Hepatocyte (in vitro differentiated cells): Measurements from ENCODE around the gene BPIFB2. TPM values are rescaled to one million over a fixed set of nuclear protein-coding genes. Genes with fewer than 3 reads are reported as not detected.

Experiments
- DNase-seq: peaks from one replicate; pipeline ENCODE4 v3.0.0-alpha.2; 2016; ENCODE audit warnings: low spot score
- H2AFZ ChIP-seq: fragments of 200-600 bp; sonication (generic); 2 replicates; pipeline ENCODE4 v1.6.0; 2016; ENCODE audit warnings: antibody characterized with exemption, mild to moderate bottlenecking
- H3K27ac ChIP-seq: fragments of 200-600 bp; sonication (generic); 2 replicates; pipeline ENCODE4 v1.5.1; 2016; ENCODE audit warnings: mild to moderate bottlenecking
- H3K27me3 ChIP-seq: fragments of 200-600 bp; sonication (generic); 2 replicates; pipeline ENCODE4 v1.6.1; 2016
- H3K36me3 ChIP-seq: fragments of 200-600 bp; sonication (generic); replicated peaks from 2 replicates; pipeline ENCODE4 v1.5.1; 2016; ENCODE audit warnings: low read depth; ENCODE audit not compliant: insufficient read depth
- H3K4me1 ChIP-seq: fragments of 200-600 bp; sonication (generic); 2 replicates; pipeline ENCODE4 v1.5.1; 2016; ENCODE audit warnings: mild to moderate bottlenecking, moderate library complexity; ENCODE audit not compliant: insufficient read depth
- H3K4me2 ChIP-seq: fragments of 200-600 bp; sonication (generic); 2 replicates; pipeline ENCODE4 v1.6.0; 2016
- H3K4me3 ChIP-seq: fragments of 200-600 bp; sonication (generic); 2 replicates; pipeline ENCODE4 v1.5.1; 2016; ENCODE audit warnings: mild to moderate bottlenecking
- H3K79me2 ChIP-seq: fragments of 200-600 bp; sonication (generic); 2 replicates; pipeline ENCODE4 v1.6.0; 2017; ENCODE audit warnings: mild to moderate bottlenecking
- H3K9me2 ChIP-seq: fragments of 200-600 bp; sonication (generic); replicated peaks from 2 replicates; pipeline ENCODE4 v1.6.0; 2017; ENCODE audit warnings: mild to moderate bottlenecking; ENCODE audit not compliant: insufficient read depth
- H3K9me3 ChIP-seq: fragments of 200-600 bp; sonication (generic); 2 replicates; pipeline ENCODE4 v1.5.1; 2016; ENCODE audit warnings: low read depth, mild to moderate bottlenecking
- H4K20me1 ChIP-seq: fragments of 200-600 bp; sonication (generic); 2 replicates; pipeline ENCODE4 v1.6.0; 2016; ENCODE audit warnings: mild to moderate bottlenecking; ENCODE audit not compliant: insufficient read depth, poor library complexity, severe bottlenecking
- EZH2 ChIP-seq: fragments of 200-600 bp; sonication (generic); IDR thresholded peaks from 2 replicates; pipeline ENCODE4 v1.6.1; 2016; ENCODE audit warnings: antibody characterized with exemption, mild to moderate bottlenecking, borderline replicate concordance
- EZH2phosphoT487 ChIP-seq: fragments of 200-600 bp; sonication (generic); IDR thresholded peaks from one replicate; pipeline ENCODE4 v1.6.1; 2018; ENCODE audit warnings: antibody characterized with exemption, mild to moderate bottlenecking, low read depth, moderate library complexity; ENCODE audit not compliant: unreplicated experiment, severe bottlenecking
- WGBS: methylation state at CpG from one replicate; pipeline ENCODE4 v1.1.6; 2016; ENCODE audit warnings: low lambda C conversion rate; ENCODE audit errors: missing lambda C conversion rate; 5-methylcytosine and 5-hydroxymethylcytosine counted together
- polyA plus RNA-seq: library from polyadenylated mRNA; unstranded; fragments of >200 nt; fragmentation: Nextera tagmentation; extraction: Ambion mirVana; gene quantifications from 2 replicates; pipeline ENCODE4 v1.2.1, GENCODE V29; 2016
- total RNA-seq: library from RNA; depleted of rRNA; stranded (reverse); fragments of >200 nt; gene quantifications from 2 replicates; pipeline ENCODE4 v1.2.3, GENCODE V29; 2014
- TF ChIP-seq, protein P1 (sequence below): fragments of 200-600 bp; sonication (generic); IDR thresholded peaks from 2 replicates; pipeline ENCODE4 v1.5.1; 2016; ENCODE audit warnings: antibody characterized with exemption, mild to moderate bottlenecking; ENCODE audit not compliant: poor library complexity

The BPIFB2 gene
- total and polyA plus RNA-seq, 2 experiments from 2014 or later, result 0.30 to 0.70 TPM

DNA sequence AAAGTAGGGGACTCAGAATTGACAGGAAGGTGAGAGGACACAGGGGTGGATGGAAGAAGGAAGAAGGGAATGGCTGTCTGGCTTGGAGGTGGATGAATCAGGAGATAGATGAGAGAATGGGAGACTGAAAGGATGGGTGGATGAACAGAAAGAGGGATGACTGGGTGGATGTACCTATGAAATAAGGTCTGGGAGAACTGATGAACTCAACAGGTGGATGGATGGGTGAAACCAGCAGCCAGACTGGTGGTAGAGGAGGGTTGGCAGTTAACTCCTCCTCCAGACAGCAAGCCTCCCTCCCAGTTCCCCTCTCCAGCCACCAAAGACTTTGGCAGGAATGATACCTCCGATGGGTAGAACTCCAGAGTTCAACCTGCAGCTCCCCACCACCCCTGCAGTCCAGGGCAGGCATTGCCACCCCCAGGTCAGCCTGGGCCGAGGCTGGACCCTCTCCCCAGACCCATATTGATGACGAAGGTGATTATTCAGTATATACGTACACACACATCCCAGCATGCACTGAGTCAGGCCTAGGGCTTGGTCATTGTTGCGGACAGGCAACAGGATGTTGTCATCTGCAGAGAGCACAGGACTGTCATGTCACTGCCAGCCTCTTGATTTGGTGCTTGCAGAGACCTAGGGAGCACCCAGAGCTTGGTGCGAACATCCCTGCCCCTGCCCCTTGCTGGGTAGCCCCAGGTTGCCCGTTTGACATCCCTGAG is 5.3 kb upstream of the BPIFB2 start:
- Histone ChIP-seq H3K27ac (no peak overlapping the region), H3K27me3 (peaks cover 3% of the 10 kb centered on the region), H3K4me1 (no peaks in the 10 kb centered on the region), H4K20me1 (no peaks in the 10 kb centered on the region), H3K36me3 (no peaks in the 10 kb centered on the region), H3K9me2 (no peaks in the 10 kb centered on the region), H3K79me2 (no peaks in the 10 kb centered on the region), H3K9me3 (no peaks in the 10 kb centered on the region), H3K4me2 (no peak overlapping the region), H2AFZ (no peak overlapping the region), H3K4me3 (no peak overlapping the region)
- 86% methylated on average over 7 of the region's 7 CpGs for WGBS
- no peak for DNase-seq
- TF ChIP-seq EZH2, result no peak
- TF ChIP-seq EZH2phosphoT487, result no peak
- TF ChIP-seq, protein P1, sequence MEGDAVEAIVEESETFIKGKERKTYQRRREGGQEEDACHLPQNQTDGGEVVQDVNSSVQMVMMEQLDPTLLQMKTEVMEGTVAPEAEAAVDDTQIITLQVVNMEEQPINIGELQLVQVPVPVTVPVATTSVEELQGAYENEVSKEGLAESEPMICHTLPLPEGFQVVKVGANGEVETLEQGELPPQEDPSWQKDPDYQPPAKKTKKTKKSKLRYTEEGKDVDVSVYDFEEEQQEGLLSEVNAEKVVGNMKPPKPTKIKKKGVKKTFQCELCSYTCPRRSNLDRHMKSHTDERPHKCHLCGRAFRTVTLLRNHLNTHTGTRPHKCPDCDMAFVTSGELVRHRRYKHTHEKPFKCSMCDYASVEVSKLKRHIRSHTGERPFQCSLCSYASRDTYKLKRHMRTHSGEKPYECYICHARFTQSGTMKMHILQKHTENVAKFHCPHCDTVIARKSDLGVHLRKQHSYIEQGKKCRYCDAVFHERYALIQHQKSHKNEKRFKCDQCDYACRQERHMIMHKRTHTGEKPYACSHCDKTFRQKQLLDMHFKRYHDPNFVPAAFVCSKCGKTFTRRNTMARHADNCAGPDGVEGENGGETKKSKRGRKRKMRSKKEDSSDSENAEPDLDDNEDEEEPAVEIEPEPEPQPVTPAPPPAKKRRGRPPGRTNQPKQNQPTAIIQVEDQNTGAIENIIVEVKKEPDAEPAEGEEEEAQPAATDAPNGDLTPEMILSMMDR, result no peak

DNA sequence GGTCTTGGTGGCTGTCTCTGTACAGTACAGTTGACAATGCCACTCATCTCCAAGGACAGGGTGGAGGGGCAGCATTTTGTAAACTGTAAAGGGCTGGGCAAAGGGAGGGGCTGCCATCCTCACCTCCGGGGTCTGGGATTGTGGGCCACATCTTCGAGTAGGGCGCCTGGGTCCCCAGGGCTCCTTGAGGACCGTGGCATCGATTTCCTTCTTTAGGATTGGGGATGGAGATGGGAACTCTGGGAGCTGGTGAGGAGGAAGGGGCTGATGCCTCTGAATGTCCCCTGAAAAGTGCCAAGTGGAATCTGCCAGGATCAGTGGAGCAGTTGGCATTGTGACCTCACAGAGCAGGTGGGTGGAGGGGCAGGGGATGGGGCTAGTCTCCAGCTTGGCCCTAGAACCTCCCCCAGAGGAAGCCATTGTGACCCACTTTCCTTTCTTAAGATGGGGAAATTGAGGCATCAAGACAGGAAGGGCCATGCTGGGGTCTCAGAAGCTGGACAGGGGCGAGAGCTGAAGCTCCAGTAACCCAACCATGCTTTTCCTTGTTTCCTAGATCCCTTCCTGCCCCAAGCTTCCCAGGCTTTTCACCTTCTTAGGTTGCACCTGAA is 3.3 kb upstream of the BPIFB2 start, which contains the start of gene SUN5:
Gene SUN5 (minus strand): TSS at position 293 of the 611 bp plus-strand sequence. CDS start 93 bp downstream, at position 200.
- TF ChIP-seq, protein P1, result no peak
- TF ChIP-seq EZH2 (no peak), EZH2phosphoT487 (no peak)
- Histone ChIP-seq H3K36me3 (no peaks in the 10 kb centered on the region), H3K4me3 (no peak within 1 kb of the TSS), H3K9me3 (no peaks in the 10 kb centered on the region), H3K4me1 (no peaks in the 10 kb centered on the region), H3K27ac (no peak within 1 kb of the TSS), H2AFZ (no peak within 1 kb of the TSS), H3K4me2 (no peak within 1 kb of the TSS), H3K79me2 (no peaks in the 10 kb centered on the region), H4K20me1 (no peaks in the 10 kb centered on the region), H3K9me2 (no peaks in the 10 kb centered on the region), H3K27me3 (peaks cover 3% of the 10 kb centered on the region)
- 85% methylated on average over 6 of the region's 6 CpGs for WGBS
- no peak for DNase-seq

DNA sequence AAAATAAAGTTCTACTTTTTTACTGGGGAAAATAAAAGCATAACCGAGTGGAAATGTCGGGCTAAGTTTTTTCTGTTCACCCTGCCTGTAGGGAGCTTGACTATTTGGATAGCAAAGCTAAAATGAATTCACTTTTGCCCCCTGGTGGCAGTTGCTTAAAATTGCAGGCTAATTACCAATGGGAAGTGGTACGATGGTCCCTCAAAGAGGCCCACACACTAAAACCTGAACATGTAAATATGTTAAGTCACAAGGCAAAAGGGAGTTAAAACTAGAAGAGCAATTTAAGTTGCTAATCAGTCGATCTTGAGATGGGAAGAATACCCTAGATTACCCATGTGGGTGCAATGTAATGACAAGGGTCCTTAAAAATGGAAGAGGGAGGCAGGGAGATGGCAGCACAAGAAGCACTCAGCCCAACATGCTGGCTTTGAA is 2.4 kb upstream of the BPIFB2 start:
- Histone ChIP-seq H3K79me2 (no peaks in the 10 kb centered on the region), H3K4me2 (no peak overlapping the region), H2AFZ (no peak overlapping the region), H3K4me1 (no peaks in the 10 kb centered on the region), H3K9me3 (no peaks in the 10 kb centered on the region), H3K4me3 (no peak overlapping the region), H3K9me2 (no peaks in the 10 kb centered on the region), H3K36me3 (no peaks in the 10 kb centered on the region), H3K27ac (no peak overlapping the region), H4K20me1 (no peaks in the 10 kb centered on the region), H3K27me3 (peaks cover 3% of the 10 kb centered on the region)
- 52% methylated on average over 4 of the region's 4 CpGs for WGBS
- DNase-seq, result no peak
- no peak for TF ChIP-seq EZH2phosphoT487
- TF ChIP-seq, protein P1, result peak; percentile 35
